Activated CD4-positive, CD25-positive, alpha-beta regulatory T cell treated with anti-CD3 and anti-CD28 coated beads, Interleukin-2, amount 50 U/mL, for 72 hours (primary cell): ENCODE results near the gene PTPRK.
"Not testable (repeated sequence)": the region's sequence is repeated elsewhere in the genome, so short reads cannot be mapped to it uniquely, and the experiment has no call there.

Experiments used
- DNase-seq: peaks from one replicate; pipeline ENCODE4 v3.0.0; 2021

PTPRK gene

GRCh38 chr6:128487746-128488145 lies 32.7 kb downstream of the PTPRK start:
- DNase-seq = no peak

DNA sequence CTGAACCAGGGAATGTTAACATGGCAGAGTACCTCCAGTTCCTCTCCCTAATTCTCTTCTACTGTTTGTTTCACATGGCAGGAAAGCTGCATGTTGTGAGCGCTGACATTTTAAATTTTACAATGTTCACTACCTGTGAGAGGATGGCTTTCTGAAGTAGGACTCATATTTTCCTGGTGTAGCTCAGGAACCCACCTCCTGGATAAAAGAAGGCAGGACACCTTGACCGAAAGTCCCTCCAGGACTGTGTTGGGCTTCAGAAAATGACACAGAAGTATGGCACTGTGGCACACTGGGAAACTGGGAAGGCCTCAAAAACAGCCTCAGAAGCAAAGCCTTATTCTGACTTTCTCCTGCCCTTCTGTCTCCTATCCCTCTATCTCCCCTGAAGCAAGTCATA lies 33.3 kb downstream of the PTPRK start:
- DNase-seq = no peak

DNA sequence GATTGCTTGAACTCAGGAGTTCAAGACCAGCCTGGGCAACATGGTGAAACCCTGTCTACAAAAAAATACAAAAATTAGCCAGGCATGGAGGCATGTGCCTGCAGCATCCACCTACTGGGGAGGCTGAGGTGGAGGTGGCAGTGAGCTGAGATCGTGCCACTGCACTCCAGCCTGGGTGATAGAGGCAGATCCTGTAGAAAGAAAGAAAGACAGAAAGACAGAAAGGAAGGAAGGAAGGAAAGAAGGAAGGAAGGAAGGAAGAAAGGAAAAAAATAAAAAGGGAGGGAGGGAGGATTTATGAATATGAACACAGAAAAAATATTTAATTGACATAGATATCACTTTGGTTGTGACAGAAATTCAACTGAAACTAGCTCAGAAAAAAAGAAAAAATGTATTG lies 33.8 kb downstream of the PTPRK start:
- not testable (repeated sequence) for DNase-seq

GRCh38 chr6:128483472-128484135 lies 36.8 kb downstream of the PTPRK start:
- DNase-seq = no peak

GRCh38 chr6:128482642-128483041 lies 37.8 kb downstream of the PTPRK start:
- no peak for DNase-seq

- DNase-seq = no peak
Measured at GRCh38 chr6:128479991-128480390, 40.4 kb downstream of the PTPRK start.

GRCh38 chr6:128479048-128479666 lies 41.2 kb downstream of the PTPRK start:
- no peak for DNase-seq

DNA sequence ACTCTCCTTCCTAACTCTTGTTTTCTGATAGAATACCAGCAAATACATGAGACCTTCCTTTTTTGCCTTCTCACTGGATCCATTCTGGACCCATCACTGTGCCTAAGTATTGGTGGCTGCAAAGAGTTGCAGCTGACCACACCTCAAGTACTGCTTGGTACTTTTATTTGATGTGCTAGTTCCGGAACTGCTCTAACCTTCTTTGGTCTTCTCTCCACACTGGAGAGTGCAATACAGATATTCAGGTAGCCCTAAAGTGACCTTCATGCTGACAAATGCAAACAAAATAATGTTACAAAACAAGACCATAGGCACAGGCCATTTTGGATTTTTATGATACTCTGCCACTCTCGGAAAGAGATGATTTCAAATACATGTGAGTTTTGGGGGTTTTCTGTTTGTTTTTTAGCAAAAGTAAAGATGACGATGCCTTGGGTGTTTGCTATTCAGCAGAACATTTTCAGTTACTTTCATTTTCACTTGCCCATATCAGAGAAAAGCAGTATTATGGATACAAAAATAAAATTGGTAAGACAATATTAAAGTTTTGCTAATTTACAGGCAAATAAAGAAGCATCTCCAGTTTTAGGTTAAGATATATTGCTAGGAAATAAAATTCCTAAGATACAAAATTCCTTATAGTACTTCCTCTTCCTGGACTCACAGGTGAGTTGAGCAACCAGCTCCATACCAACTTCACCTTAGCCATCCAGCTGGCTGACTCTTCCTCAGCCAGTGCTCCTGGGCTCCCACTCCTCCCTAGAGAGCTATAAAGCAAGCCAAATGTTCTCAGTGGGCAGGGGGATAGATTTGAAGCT lies 42.0 kb downstream of the PTPRK start:
- no peak for DNase-seq

- no peak for DNase-seq
Measured at GRCh38 chr6:128474933-128475332, 45.5 kb downstream of the PTPRK start.

DNA sequence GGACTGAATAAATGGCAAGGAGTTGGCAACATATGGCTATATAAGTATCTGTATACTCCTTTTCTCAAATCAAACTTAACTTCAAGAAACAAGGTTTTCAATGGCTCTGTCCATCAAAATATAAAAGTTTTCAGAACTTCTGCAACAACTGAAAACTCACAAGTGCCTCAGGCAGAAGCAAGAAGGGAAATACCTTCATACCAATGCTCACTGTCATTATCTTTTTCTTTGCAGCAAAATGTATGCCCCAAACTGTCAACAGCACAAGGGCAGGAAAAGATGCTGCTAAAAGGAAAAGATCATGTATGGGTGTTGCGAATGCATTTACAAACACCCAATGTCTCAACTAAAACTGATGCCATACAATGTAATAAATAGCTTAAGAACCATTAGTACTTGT lies 45.9 kb downstream of the PTPRK start:
- no peak for DNase-seq

DNA sequence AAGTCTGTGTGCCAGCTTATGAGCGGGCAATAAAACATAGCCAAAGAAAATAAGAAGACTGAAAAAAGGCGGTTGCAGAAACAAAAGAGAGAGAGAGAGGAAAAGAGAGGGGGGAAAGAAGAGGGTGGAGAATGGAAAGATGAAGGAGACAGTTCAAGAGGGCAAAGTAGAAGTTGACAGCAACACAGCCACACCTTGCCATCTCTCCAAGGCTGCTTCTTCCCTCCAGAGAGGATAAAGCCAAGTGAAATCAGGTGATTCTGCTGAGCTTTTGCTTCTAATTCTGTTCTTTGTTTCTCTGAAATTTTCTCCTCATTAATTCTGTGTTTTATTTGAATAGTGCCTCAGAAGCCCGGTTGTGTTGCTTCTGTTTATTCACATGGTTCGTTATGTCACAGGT lies 48.5 kb downstream of the PTPRK start:
- DNase-seq = no peak

GRCh38 chr6:128465368-128466343 lies 54.7 kb downstream of the PTPRK start:
- no peak for DNase-seq

DNA sequence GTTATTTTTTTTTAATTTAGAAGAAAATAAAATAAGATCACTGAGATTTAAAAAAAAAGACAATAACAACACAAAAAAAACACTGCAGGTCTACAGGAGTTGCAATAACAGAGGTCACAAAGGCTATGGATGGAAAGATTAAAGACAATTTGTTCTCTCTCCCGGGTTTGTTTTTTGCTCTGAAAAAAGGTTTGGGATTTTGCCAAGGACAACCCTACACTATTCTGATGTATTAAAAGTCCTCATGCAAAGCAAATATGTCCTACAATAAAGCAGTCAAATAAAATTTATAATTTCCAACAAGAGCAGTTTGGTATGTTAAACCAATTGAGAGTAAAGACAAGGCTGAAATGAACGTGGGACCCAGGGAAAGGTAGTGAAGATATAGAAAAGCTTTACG lies 55.6 kb downstream of the PTPRK start:
- no peak for DNase-seq

GRCh38 chr6:128463942-128464341 lies 56.5 kb downstream of the PTPRK start:
- DNase-seq = no peak

GRCh38 chr6:128461501-128461900 lies 58.9 kb downstream of the PTPRK start:
- no peak for DNase-seq

GRCh38 chr6:128456510-128457230 lies 63.7 kb downstream of the PTPRK start:
- DNase-seq = no peak

GRCh38 chr6:128455959-128456358 lies 64.4 kb downstream of the PTPRK start:
- DNase-seq = no peak

GRCh38 chr6:128452713-128453112 lies 67.7 kb downstream of the PTPRK start:
- no peak for DNase-seq

GRCh38 chr6:128446497-128446896 lies 73.9 kb downstream of the PTPRK start:
- no peak for DNase-seq

DNA sequence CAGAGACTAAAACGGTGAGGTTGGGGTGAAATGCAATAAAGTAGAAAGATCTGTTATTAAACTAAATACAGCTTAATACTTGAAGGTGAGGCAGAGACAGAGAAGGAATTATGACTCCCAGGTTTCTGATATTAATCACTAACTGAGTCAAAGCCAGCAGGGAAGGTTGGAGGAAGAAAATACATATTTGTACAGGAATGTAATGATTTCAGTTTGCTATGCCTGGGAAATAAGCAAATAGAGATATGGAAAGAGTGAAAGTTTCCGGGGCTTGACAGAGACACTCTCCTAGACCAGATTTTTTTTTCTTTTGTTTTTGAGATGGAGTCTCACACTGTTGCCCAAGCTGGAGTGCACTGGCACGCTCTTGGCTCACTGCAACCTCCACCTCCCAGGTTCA lies 76.8 kb downstream of the PTPRK start:
- DNase-seq = no peak

DNA sequence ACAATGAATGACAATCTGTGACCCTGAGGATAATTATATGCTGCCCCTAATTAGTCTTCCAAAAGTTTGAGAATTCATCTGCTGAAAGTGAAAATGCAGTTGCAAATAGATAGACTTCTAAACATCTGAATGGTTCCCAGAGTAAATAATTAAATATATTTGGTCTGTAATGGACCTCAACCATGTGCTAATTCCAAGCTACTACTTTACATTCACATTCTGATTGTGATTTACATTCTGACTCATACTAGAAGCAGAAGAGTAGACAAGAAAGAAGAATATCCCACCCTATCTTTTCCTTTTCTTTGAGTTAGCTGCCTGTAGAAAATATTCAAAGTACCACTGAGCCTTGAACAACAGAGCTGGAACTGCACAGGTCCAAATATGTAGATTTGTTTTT lies 80.8 kb downstream of the PTPRK start:
- DNase-seq = no peak

GRCh38 chr6:128438393-128438792 lies 82.0 kb downstream of the PTPRK start:
- no peak for DNase-seq
